Measurements from ENCODE around the gene RGL4. TPM values are rescaled to one million over a fixed set of nuclear protein-coding genes. Genes with fewer than 3 reads are reported as not detected.

Gene RGL4
- total and polyA plus RNA-seq, 2 experiments from 2014 or later, result 0.16 TPM; not detected in 1

GRCh38 chr22:23655891-23656475, 34.8 kb upstream of the RGL4 start (continued):
- TF ChIP-seq REST (IDR thresholded peaks at IDR 0.05; ENCODE audit: unreplicated experiment), result no peak
- no peak for TF ChIP-seq CREB1 (CRISPR knock-in tag; IDR thresholded peaks at IDR 0.05; ENCODE audit: low read depth)
- TF ChIP-seq CTCF (conservative IDR thresholded peaks at IDR 0.05; ENCODE audit: low read depth in 2 of 2), result no peak
- no peak for TF ChIP-seq POLR2AphosphoS5 (IDR thresholded peaks at IDR 0.05; ENCODE audit: low read depth)
- TF ChIP-seq STAT1 (IDR thresholded peaks at IDR 0.05; ENCODE audit: unreplicated experiment), result no peak

- Mint-ChIP-seq H3K27ac (no peak overlapping the region), H3K27me3 (ENCODE audit: insufficient read depth, low read depth, poor library complexity) (peaks cover 4% of the 10 kb centered on the region), H3K9me3 (peaks cover 16% of the 10 kb centered on the region), H3K4me3 (no peak overlapping the region), H3K36me3 (ENCODE audit: low read depth) (peaks cover 34% of the 10 kb centered on the region), H3K4me1 (no peaks in the 10 kb centered on the region; the same call in 2 of the 3 replicates)
- no peak overlapping the region for H3K4me3 ChIP-seq
- H3K27ac ChIP-seq (ENCODE audit: low read depth), result no peak overlapping the region
- ATAC-seq (no peak), DNase-seq (ENCODE audit: low spot score) (no peak)
- no peak overlapping the region for H3K4me2 ChIP-seq
- peaks cover 7% of the 10 kb centered on the region; the same call in 1 of the 2 replicates for H3K36me3 ChIP-seq (ENCODE audit: insufficient read depth)
- no peaks in the 10 kb centered on the region for H3K27me3 ChIP-seq (ENCODE audit: insufficient read depth)
- H3K4me1 ChIP-seq (ENCODE audit: insufficient read depth), result no peaks in the 10 kb centered on the region
- H4K20me1 ChIP-seq (replicated peaks; ENCODE audit: insufficient read depth), result no peaks in the 10 kb centered on the region
- no peaks in the 10 kb centered on the region for H3K79me2 ChIP-seq (replicated peaks; ENCODE audit: insufficient read depth)
- H3K9me2 ChIP-seq (ENCODE audit: insufficient read depth), result no peaks in the 10 kb centered on the region
- H3F3A ChIP-seq (replicated peaks; ENCODE audit: low read depth), result no peaks in the 10 kb centered on the region
- no peak overlapping the region for H2AFZ ChIP-seq
- TF ChIP-seq POLR2AphosphoS5 (IDR thresholded peaks at IDR 0.05; ENCODE audit: low read depth), result no peak
- no peak for TF ChIP-seq REST (IDR thresholded peaks at IDR 0.05; ENCODE audit: unreplicated experiment)
- no peak for TF ChIP-seq NANOG (IDR thresholded peaks at IDR 0.05; ENCODE audit: borderline replicate concordance)
- TF ChIP-seq STAT1 (IDR thresholded peaks at IDR 0.05; ENCODE audit: unreplicated experiment), result no peak
- TF ChIP-seq JUNB (IDR thresholded peaks at IDR 0.05; ENCODE audit: unreplicated experiment), result no peak
- no peak for TF ChIP-seq ZNF462 (CRISPR knock-in tag; IDR thresholded peaks at IDR 0.05)
- TF ChIP-seq ZNF331 (CRISPR knock-in tag; IDR thresholded peaks at IDR 0.05; ENCODE audit: low read depth), result no peak
Measured at GRCh38 chr22:23657727-23658126, 33.1 kb upstream of the RGL4 start.

Data from GM23338 (cell line).